H1 (cell line): Measurements from ENCODE around the gene FBXO39. TPM values are rescaled to one million over a fixed set of nuclear protein-coding genes. Genes with fewer than 3 reads are reported as not detected.

Source experiments
- CTCF ChIA-PET: fragments of 300-600 bp; sonication (Branson Sonifier 250); formaldehyde crosslinking; loops from one replicate; lab custom pipeline; 2021; ENCODE audit not compliant: partially characterized antibody; lab: Charles Lee
- POLR2A ChIA-PET: fragments of 300-600 bp; sonication (Branson Sonifier 250); formaldehyde crosslinking; loops from one replicate; lab custom pipeline; 2021; ENCODE audit warnings: inconsistent platforms; ENCODE audit not compliant: partially characterized antibody; lab: Charles Lee
- DNase-seq, 2 experiments: peaks; one replicate each; pipeline versions ENCODE4 v3.0.0 to v3.0.0-alpha.2; 2010 to 2022; ENCODE audit warnings: low spot score in 2 of 2, low read depth in 1 of 2, mixed read lengths in 1 of 2
- FAIRE-seq: peaks from 2 replicates; lab custom pipeline; 2011; peaks lifted over from hg19 to GRCh38; lab: Jason Lieb, UNC
- H2AFZ ChIP-seq: 2 replicates; pipeline ENCODE4 v1.8.1; 2012; ENCODE audit warnings: low read length, inconsistent platforms
- H2AK5ac ChIP-seq: 2 replicates; pipeline ENCODE4 v1.6.1; 2013; ENCODE audit warnings: low read depth, low read length
- H2BK120ac ChIP-seq: replicated peaks from 2 replicates; pipeline ENCODE3; 2013; ENCODE audit warnings: low read depth, low read length, inconsistent platforms
- H2BK12ac ChIP-seq: 2 replicates; pipeline ENCODE4 v1.6.1; 2013; ENCODE audit warnings: low read depth, low read length
- H2BK15ac ChIP-seq: 2 replicates; pipeline ENCODE4 v1.6.1; 2013; ENCODE audit warnings: low read length
- H2BK20ac ChIP-seq: 2 replicates; pipeline ENCODE4 v1.6.1; 2013; ENCODE audit warnings: low read length
- H2BK5ac ChIP-seq: 2 replicates; pipeline ENCODE4 v1.6.1; 2013; ENCODE audit warnings: low read depth, low read length
- H3K14ac ChIP-seq: 2 replicates; pipeline ENCODE4 v1.6.1; 2013; ENCODE audit warnings: inconsistent platforms; ENCODE audit not compliant: insufficient read length
- H3K18ac ChIP-seq: 2 replicates; pipeline ENCODE4 v1.6.1; 2013; ENCODE audit warnings: low read length; ENCODE audit errors: extremely low read depth
- H3K23ac ChIP-seq: 2 replicates; pipeline ENCODE4 v1.6.1; 2013; ENCODE audit warnings: inconsistent platforms; ENCODE audit not compliant: insufficient read length
- H3K23me2 ChIP-seq: 2 replicates; pipeline ENCODE4 v1.6.1; 2013; ENCODE audit warnings: low read depth, low read length
- H3K27ac ChIP-seq: 2 replicates; pipeline ENCODE4 v1.6.1; 2011; ENCODE audit warnings: low read depth, low read length, inconsistent platforms
- H3K27me3 ChIP-seq, 4 experiments: replicated peaks in 1 of 4; 1 replicate in 1 of 4; 2 replicates in 3 of 4; pipeline versions ENCODE4 v1.6.1 to v1.8.1; 2011 to 2013; ENCODE audit warnings: low read length in 3 of 4, mild to moderate bottlenecking in 3 of 4, inconsistent platforms in 2 of 4, mixed read lengths in 2 of 4, moderate library complexity in 1 of 4; ENCODE audit not compliant: control insufficient read depth in 3 of 4, insufficient read depth in 3 of 4; ENCODE audit errors: extremely low read depth in 1 of 4
- H3K36me3 ChIP-seq, 4 experiments: 2 replicates each; pipeline versions ENCODE4 v1.6.1 to v1.8.1; 2011 to 2013; ENCODE audit warnings: mild to moderate bottlenecking in 4 of 4, low read length in 3 of 4, moderate library complexity in 2 of 4, control low read depth in 1 of 4, inconsistent platforms in 1 of 4; ENCODE audit not compliant: insufficient read depth in 4 of 4, control insufficient read depth in 2 of 4
- H3K4ac ChIP-seq: replicated peaks from 2 replicates; pipeline ENCODE3; 2013; ENCODE audit warnings: low read length, low read depth, mixed read lengths, inconsistent platforms; ENCODE audit not compliant: insufficient read length
- H3K4me1 ChIP-seq, 4 experiments: replicated peaks in 1 of 4; 1 replicate in 1 of 4; 2 replicates in 3 of 4; pipeline versions ENCODE4 v1.6.1 to v1.8.1; 2011 to 2013; ENCODE audit warnings: low read length in 3 of 4, inconsistent platforms in 2 of 4, mixed read lengths in 1 of 4; ENCODE audit not compliant: insufficient read depth in 4 of 4, control insufficient read depth in 3 of 4
- H3K4me2 ChIP-seq, 2 experiments: 2 replicates each; pipeline versions ENCODE4 v1.6.1 to v1.8.1; 2011 to 2013; ENCODE audit warnings: low read depth in 2 of 2, low read length in 2 of 2, control low read depth in 1 of 2, inconsistent platforms in 1 of 2, mild to moderate bottlenecking in 1 of 2; ENCODE audit not compliant: insufficient read depth in 1 of 2
- H3K4me3 ChIP-seq, 4 experiments: fragments of 200-600, 300-600 bp in 1 of 4; sonication (generic), shearing (Covaris generic), sonication (Bioruptor Twin) in 1 of 4; 2 replicates each; pipeline versions ENCODE4 v1.5.1 to v1.8.1; 2011 to 2016; ENCODE audit warnings: low read length in 4 of 4, low read depth in 3 of 4, control low read depth in 2 of 4, inconsistent platforms in 2 of 4, mild to moderate bottlenecking in 2 of 4, mixed read lengths in 1 of 4, moderate library complexity in 1 of 4; ENCODE audit not compliant: insufficient read depth in 2 of 4; ENCODE audit errors: extremely low read depth in 1 of 4
- H3K56ac ChIP-seq: replicated peaks from 2 replicates; pipeline ENCODE3; 2013; ENCODE audit warnings: low read depth, mild to moderate bottlenecking, mixed read lengths, low read length, inconsistent platforms; ENCODE audit not compliant: insufficient read length
- H3K79me1 ChIP-seq: 2 replicates; pipeline ENCODE4 v1.6.1; 2013; ENCODE audit warnings: low read depth, low read length, control low read depth
- H3K79me2 ChIP-seq, 2 experiments: 2 replicates each; pipeline versions ENCODE4 v1.6.1 to v1.8.1; 2012 to 2013; ENCODE audit warnings: low read length in 2 of 2, mild to moderate bottlenecking in 2 of 2, inconsistent platforms in 1 of 2; ENCODE audit not compliant: insufficient read depth in 2 of 2, control insufficient read depth in 1 of 2
- H3K9ac ChIP-seq, 4 experiments: replicated peaks in 1 of 4; 1 replicate in 1 of 4; 2 replicates in 3 of 4; pipeline versions ENCODE4 v1.6.1 to v1.8.1; 2011 to 2013; ENCODE audit warnings: low read depth in 3 of 4, low read length in 3 of 4, control low read depth in 2 of 4, mild to moderate bottlenecking in 2 of 4, moderate library complexity in 2 of 4, inconsistent platforms in 1 of 4; ENCODE audit errors: extremely low read depth in 1 of 4
- H3K9me3 ChIP-seq, 2 experiments: 2 replicates each; pipeline versions ENCODE4 v1.6.1 to v1.8.1; 2012 to 2013; ENCODE audit warnings: mild to moderate bottlenecking in 2 of 2, moderate library complexity in 2 of 2, control low read depth in 1 of 2, inconsistent platforms in 1 of 2, low read depth in 1 of 2, low read length in 1 of 2, mixed read lengths in 1 of 2; ENCODE audit not compliant: insufficient read depth in 2 of 2
- H4K20me1 ChIP-seq, 2 experiments: replicated peaks in 1 of 2; 2 replicates each; pipeline versions ENCODE3 to v1.8.1; 2011 to 2013; ENCODE audit warnings: inconsistent platforms in 2 of 2, low read length in 2 of 2, mild to moderate bottlenecking in 1 of 2; ENCODE audit not compliant: insufficient read depth in 2 of 2, control insufficient read depth in 1 of 2
- H4K5ac ChIP-seq: 2 replicates; pipeline ENCODE4 v1.6.1; 2013; ENCODE audit warnings: low read length, low read depth, mixed read lengths, inconsistent platforms; ENCODE audit not compliant: insufficient read length
- H4K8ac ChIP-seq: 2 replicates; pipeline ENCODE4 v1.8.0; 2013; ENCODE audit warnings: mild to moderate bottlenecking, moderate library complexity, low read length, inconsistent platforms; ENCODE audit not compliant: insufficient read depth; ENCODE audit errors: extremely low read depth
- H4K91ac ChIP-seq: replicated peaks from 2 replicates; pipeline ENCODE3; 2013; ENCODE audit warnings: low read length, mixed read lengths, inconsistent platforms; ENCODE audit not compliant: insufficient read length
- EGR1 ChIP-seq: IDR thresholded peaks from 2 replicates; pipeline ENCODE4 v1.6.1; 2011; ENCODE audit warnings: low read depth, low read length, borderline replicate concordance
- EZH2 ChIP-seq: fragments of 200-600 bp; sonication (generic); IDR thresholded peaks from 2 replicates; pipeline ENCODE4 v1.7.1; 2012; ENCODE audit warnings: low read depth, mild to moderate bottlenecking, moderate library complexity, low read length, inconsistent platforms; ENCODE audit not compliant: severe bottlenecking
- GABPA ChIP-seq: IDR thresholded peaks from 2 replicates; pipeline ENCODE4 v1.6.1; 2011; ENCODE audit warnings: mild to moderate bottlenecking, low read length, moderate library complexity, borderline replicate concordance; ENCODE audit not compliant: insufficient read depth
- HDAC2 ChIP-seq, 2 experiments: fragments of 300-600 bp in 1 of 2; sonication (generic) in 1 of 2; IDR thresholded peaks; 2 replicates each; pipeline ENCODE4 v1.6.1; 2011 to 2012; ENCODE audit warnings: low read depth in 2 of 2, low read length in 2 of 2, mild to moderate bottlenecking in 2 of 2, moderate library complexity in 2 of 2, borderline replicate concordance in 1 of 2, inconsistent platforms in 1 of 2
- KDM4A ChIP-seq: IDR thresholded peaks from one replicate; pipeline ENCODE4 v1.7.1; 2012; ENCODE audit warnings: low read depth, mild to moderate bottlenecking, moderate library complexity, low read length, inconsistent platforms; ENCODE audit not compliant: severe bottlenecking
- MAFK ChIP-seq: IDR thresholded peaks from 2 replicates; pipeline ENCODE4 v1.6.1; 2012; ENCODE audit warnings: low read depth, mild to moderate bottlenecking, improper control_type of control experiment, low read length
- MAX ChIP-seq: IDR thresholded peaks from 2 replicates; pipeline ENCODE4 v1.6.1; 2012; ENCODE audit warnings: inconsistent platforms
- PHF8 ChIP-seq: fragments of 200-600 bp; sonication (generic); conservative IDR thresholded peaks from 2 replicates; pipeline ENCODE4 v1.7.1; 2012; ENCODE audit warnings: low read depth, mild to moderate bottlenecking, inconsistent platforms, low read length, moderate library complexity
- SP4 ChIP-seq: IDR thresholded peaks from 2 replicates; pipeline ENCODE4 v1.6.1; 2012; ENCODE audit warnings: low read length, inconsistent platforms
- WGBS, 2 experiments: shearing (Covaris generic) in 1 of 2; methylation state at CpG; one replicate each; pipeline versions ENCODE4 v1.1.6 to v1.1.7; 2013 to 2015; ENCODE audit warnings: low lambda C conversion rate in 2 of 2, mixed read lengths in 2 of 2, inconsistent platforms in 1 of 2, low coverage in 1 of 2, missing lambda C conversion rate in 1 of 2; ENCODE audit not compliant: insufficient replicate concordance in 2 of 2, insufficient coverage in 1 of 2, insufficient read length in 1 of 2; ENCODE audit errors: extremely low coverage in 1 of 2, missing lambda C conversion rate in 1 of 2; 5-methylcytosine and 5-hydroxymethylcytosine counted together
- long read RNA-seq, 2 experiments: library from RNA in 1 of 2; library from capped mRNA in 1 of 2; stranded (forward); transcript quantifications; one replicate each; pipeline ENCODE4 v2.0.0, GENCODE V29; 2021; ENCODE audit warnings: inconsistent platforms in 1 of 2
- polyA minus RNA-seq, 3 experiments: library from RNA; depleted of rRNA, polyadenylated mRNA; stranded (reverse); fragments of >200 nt; gene quantifications; 1 replicate in 2 of 3; 2 replicates in 1 of 3; pipeline ENCODE4 v1.2.3, GENCODE V29; 2011
- polyA plus RNA-seq, 7 experiments: library from polyadenylated mRNA; depleted of rRNA in 3 of 7; stranded (reverse) in 5 of 7; unstranded in 2 of 7; fragments of >200 nt in 5 of 7; fragments of 200-250 nt in 2 of 7; gene quantifications; 1 replicate in 5 of 7; 2 replicates in 1 of 7; 4 replicates in 1 of 7; pipeline versions ENCODE4 v1.2.1 to v1.2.3, GENCODE V29; 2011 to 2013; ENCODE audit warnings: missing spikeins in 2 of 7, mixed read lengths in 2 of 7
- total RNA-seq: library from RNA; stranded (reverse); fragmentation: NEBNext Ultra II Directional; extraction: Animal tissue kit (Norgen Biotek cat#: 25700); gene quantifications from 2 replicates; pipeline ENCODE4 v1.2.1, GENCODE V29; 2021

The FBXO39 gene
- total RNA-seq (0.22 TPM in 1 of 2 replicates, not detected in the other), polyA plus RNA-seq (2011; rRNA removed) (0.12 and 0.17 TPM in 2 replicates), polyA minus RNA-seq (2011; rRNA and poly(A)+ RNA removed) (0.73 and 1.4 TPM in 2 replicates)
- polyA plus RNA-seq (2011; cell fraction: cytosol; rRNA removed): 0.08 TPM
- 0.41 TPM for polyA plus RNA-seq (2011; cell fraction: nucleus; rRNA removed)
- 0.24 TPM in 1 of 4 replicates, not detected in the others for polyA plus RNA-seq (2012, experiment 1 of 2)
- not detected for polyA plus RNA-seq (2012, experiment 2 of 2)
- 0.06 TPM for polyA plus RNA-seq (2013, experiment 1 of 2)
- polyA plus RNA-seq (2013, experiment 2 of 2): 0.04 TPM
- not detected for polyA minus RNA-seq (2011; cell fraction: cytosol; rRNA and poly(A)+ RNA removed)
- polyA minus RNA-seq (2011; cell fraction: nucleus; rRNA and poly(A)+ RNA removed): 1.6 TPM
- long read RNA-seq, experiment 1: 0 reads
- long read RNA-seq, experiment 2: 0 reads

- no peak within 1 kb of the TSS for H3K23ac ChIP-seq
- no peak for TF ChIP-seq GABPA
- TF ChIP-seq EZH2: no peak
- TF ChIP-seq HDAC2 (IDR thresholded peaks at IDR 0.05; ENCODE audit: borderline replicate concordance in 1 of 2, low read depth in 2 of 2, low read length in 2 of 2): peak in 1 of 2 experiments; percentile 39; a peak in 1 of 4 replicates
- TF ChIP-seq KDM4A: peak; percentile 87
- peak; percentile 48; the same call in 1 of the 2 replicates for TF ChIP-seq EGR1
- TF ChIP-seq PHF8: no peak
- TF ChIP-seq SP4: no peak
- TF ChIP-seq MAFK: no peak
- peak; percentile 78; the same call in 1 of the 2 replicates for TF ChIP-seq MAX
Measured at GRCh38 chr17:6775871-6776405, at the start of gene FBXO39. FBXO39 (plus strand) TSS chr17:6776215; CDS start chr17:6779869, 3,654 bp downstream.

More at GRCh38 chr17:6775871-6776405, at the start of gene FBXO39:
- Histone ChIP-seq H3K4me2 (peak within 1 kb of the TSS; percentile 56 to 89), H3K27me3 (peaks cover 2 to 17% (median 13%) of the 10 kb centered on the region in 4 experiments), H3K4ac (no peak within 1 kb of the TSS), H2BK5ac (no peak within 1 kb of the TSS), H4K91ac (no peak within 1 kb of the TSS), H3K4me3 (peak within 1 kb of the TSS; percentile 29 to 66 (median 59)), H3K4me1 (peaks cover 0 to 5% (median 0%) of the 10 kb centered on the region in 4 experiments; a peak in 2 of 7 replicates), H3K79me2 (no peaks in the 10 kb centered on the region), H2BK12ac (no peak within 1 kb of the TSS), H2BK120ac (no peak within 1 kb of the TSS), H3K14ac (no peak within 1 kb of the TSS), H3K9ac (peak within 1 kb of the TSS in 1 of 4 experiments; percentile 24; a peak in 2 of 7 replicates), H3K9me3 (peaks cover 0 to 3% of the 10 kb centered on the region in 2 experiments; a peak in 1 of 4 replicates), H2AFZ (peak within 1 kb of the TSS; percentile 86), H3K18ac (no peak within 1 kb of the TSS), H2AK5ac (no peak within 1 kb of the TSS), H3K23me2 (peaks cover 7% of the 10 kb centered on the region; the same call in 1 of the 2 replicates), H4K5ac (no peak within 1 kb of the TSS), H4K8ac (peak within 1 kb of the TSS; percentile 87), H3K79me1 (no peaks in the 10 kb centered on the region; the same call in 1 of the 2 replicates), H3K27ac (no peak within 1 kb of the TSS), H2BK15ac (no peak within 1 kb of the TSS), H3K36me3 (no peaks in the 10 kb centered on the region), H2BK20ac (no peak within 1 kb of the TSS), H3K56ac (no peak within 1 kb of the TSS), H4K20me1 (no peaks in the 10 kb centered on the region)
- ChIA-PET CTCF (interaction anchor here (0.7 to 2.7 kb wide), 4 partner anchors 65 to 135 kb away, joined by 3 to 11 read pairs (median 5); no protein-coding TSS in a partner anchor), POLR2A (interaction anchor here (0.9 kb wide), 1 partner anchor 22 kb away, joined by 3 read pairs; no protein-coding TSS in a partner anchor)
- FAIRE-seq (no peak), DNase-seq (peak in 1 of 2 experiments; percentile 80)
- 3% methylated on average over 41 of the region's 49 CpGs; no CpG with 5 or more reads in 1 of the 2 experiments for WGBS, 2 experiments
